COR-L47 (cell line): ENCODE data around the gene CAGE1.

Experiments used
- DNase-seq: peaks from one replicate; lab custom pipeline; 2025; lab: John Stamatoyannopoulos, UW

CAGE1 gene

DNA sequence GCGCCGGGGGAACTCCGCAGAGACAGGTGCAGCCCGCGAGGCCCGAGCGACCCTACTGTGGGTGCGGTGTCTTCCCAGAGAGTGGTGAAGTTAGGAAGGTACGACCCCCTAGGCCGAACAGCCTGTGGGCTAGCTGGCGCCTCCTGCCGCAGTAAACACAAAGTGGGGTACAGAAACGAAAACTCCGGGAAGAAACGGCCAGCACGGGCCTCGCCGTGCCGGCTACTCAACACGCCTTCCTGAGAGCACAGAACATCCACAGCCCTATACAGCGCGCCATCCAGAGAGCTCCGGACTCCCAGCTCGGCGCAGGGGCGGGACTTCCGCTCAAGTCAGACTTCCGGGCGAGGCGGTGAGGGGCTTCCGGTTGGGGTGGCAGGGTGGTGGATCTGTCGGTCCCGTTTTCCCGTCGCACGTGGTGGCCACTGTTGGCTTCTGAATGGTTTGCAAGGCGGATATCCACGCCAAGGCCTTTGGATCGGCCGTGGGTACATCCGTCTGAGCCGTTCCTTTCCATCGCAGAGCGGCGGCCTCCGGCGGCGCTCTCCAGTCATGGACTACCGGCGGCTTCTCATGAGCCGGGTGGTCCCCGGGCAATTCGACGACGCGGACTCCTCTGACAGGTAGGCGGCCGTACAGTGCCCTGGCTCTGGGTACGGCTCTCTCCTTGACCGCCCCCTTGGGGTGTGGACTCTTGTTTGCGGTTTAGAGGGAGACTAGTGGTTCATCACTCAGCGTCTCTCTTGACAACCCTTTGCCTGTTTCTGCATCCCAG is at the start of gene CAGE1, which contains the start of gene RIOK1:
Gene CAGE1 (minus strand): TSS at position 292 of the 775 bp plus-strand sequence. CDS start 2,569 bp downstream, outside the sequence.
Gene RIOK1 (plus strand): TSS at position 358 of the 775 bp plus-strand sequence. CDS start 195 bp downstream, at position 553.
- peak; percentile 94 for DNase-seq

DNA sequence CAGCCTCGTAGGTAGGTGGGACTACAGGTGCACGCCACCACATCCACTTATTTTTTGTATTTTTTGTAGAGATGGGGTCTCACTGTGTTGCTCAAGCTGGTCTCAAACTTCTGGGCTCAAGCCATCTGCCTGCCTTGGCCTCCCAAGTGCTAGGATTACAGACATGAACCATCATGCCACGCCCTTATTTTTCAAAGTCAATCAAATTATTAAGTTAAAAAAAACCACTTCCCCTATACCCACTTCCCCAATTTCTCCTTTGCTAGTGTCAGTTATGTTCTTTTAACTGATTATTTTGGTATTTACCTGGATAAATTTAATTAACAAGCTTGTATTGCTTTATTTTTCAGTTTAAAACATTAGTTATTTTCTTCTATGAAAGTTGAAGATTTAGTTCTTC is 49.7 kb upstream of the CAGE1 start:
- DNase-seq = no peak

DNA sequence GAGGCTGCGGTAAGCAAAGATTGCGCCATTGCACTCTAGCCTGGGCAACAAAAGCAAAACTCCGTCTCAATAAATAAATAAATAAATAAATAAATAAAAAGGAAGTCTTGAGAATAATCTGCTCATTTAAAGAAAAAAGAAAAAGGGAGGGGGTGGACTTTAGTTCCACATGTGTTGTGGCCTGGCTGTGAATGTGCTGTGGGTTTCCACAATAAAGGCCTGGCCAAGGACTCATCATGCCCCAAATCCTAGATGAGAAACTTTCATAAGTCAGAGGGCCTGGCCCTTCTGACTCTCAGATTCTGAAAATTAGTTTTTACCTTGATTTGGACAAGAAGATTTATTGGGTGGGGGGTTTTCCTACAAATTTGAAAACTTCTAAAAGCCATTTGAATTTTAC is 48.5 kb upstream of the CAGE1 start:
- DNase-seq = no peak

DNA sequence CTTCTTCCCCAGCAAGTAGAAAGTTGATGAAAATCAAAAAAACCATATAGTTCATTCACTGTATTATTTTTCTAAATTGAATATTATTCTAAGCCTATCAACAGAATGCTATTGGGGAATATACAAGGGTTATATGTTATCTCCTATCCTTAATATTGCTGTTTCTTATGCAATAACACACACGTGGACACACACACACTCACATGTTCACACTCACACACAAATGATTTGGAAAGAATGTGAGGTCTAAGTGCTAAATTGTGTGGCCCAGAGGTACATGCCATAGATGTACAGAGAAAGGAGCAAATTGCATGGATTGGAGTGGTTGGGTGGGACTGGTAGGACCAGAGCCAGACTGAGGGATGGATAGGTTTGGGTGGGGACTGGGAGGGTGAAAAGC is 45.1 kb upstream of the CAGE1 start:
- DNase-seq = no peak

DNA sequence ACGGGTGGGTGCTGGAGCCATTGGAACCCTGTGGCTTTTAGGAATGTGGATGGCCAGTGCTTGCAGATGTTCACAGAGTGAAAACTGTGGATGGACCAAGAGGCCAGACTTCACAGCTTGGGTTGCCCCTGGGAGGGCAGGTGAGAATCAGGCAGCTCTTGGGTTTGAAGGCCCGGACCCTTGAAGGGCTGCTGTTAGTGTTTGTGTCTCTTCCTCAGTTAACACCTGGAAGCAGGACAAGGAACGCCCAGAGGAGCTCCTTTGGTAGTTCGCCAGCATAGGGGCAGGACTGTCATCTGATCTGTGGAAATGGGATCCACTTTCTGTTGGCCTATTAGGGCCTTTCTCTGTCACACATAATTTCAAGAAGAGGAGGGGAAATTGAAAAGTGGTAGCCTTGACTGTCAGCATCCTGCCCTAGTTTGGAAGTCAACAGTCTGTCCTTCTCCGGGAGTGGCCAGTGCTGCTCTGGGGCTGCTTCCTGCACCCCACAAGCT is 43.6 kb upstream of the CAGE1 start:
- peak; percentile 15 for DNase-seq

DNA sequence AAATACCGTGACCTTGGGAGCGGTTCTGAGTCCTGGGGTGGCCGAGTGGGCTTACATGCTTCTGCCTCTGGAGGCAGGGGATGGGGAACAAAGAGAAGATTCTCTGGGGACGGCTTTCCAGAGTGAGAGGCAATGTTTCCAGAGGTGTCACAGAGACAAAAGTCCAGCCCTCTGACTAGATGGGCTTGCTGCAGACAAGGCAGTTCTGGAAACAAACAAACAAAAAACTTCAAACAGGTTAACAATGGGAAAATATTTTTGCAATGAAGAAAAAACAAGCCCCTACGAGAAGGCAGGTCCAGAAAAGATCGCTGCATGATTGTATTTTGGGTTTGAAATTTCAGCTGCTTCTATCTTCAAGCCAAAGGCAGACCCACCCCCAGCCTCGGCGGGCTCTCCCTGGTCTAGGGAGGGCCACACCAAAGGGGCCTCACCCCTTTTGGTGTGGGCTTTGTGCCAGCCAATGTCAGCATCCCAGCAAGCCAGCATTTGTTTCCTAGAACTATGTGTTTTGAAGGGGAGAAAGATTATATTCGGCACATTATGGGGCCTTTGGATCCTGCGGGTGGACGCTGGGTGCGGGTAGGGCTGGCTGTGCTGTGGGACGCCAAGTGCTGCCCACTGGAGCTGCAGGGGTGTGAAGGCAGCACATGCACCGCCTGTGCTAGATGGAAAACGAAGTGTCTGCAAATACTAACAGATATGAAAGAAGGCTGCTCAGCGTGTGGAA is 43.0 kb upstream of the CAGE1 start:
- no peak for DNase-seq

DNA sequence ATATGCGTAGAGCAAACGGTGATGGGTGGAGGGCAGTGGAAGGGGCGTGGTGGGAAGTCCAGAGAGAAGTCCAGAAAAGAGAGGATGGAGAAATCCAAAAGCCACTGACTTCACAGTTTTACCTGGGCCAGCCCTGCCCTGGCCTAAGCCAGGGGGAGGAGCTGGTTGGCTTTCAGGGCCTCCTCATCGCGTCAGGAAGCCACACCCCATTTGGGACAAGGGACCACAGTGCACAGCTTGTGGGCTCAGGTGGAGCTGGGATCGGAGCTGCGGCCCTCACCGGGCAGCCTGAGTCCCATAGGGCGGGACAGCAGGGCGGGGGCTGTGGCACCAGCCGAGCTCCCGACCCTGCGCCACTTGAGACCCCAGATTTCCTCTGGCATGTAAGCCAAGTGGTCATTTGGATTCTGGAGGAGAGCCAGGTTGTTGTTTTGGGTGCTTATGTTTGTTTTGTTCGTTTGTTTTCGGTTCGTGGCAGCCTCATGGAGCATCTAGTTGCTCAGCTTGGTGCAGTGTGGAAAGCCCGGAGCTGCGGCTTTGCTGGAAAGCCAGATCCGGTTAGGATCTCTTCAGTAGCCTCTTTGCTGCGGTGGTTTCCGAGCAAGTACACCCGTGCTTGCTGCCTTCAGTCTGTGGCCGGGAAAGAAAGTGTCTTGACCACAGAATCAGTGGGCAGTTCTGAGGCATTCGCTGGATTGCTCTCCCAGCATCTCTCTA is 42.3 kb upstream of the CAGE1 start:
- DNase-seq = no peak

DNA sequence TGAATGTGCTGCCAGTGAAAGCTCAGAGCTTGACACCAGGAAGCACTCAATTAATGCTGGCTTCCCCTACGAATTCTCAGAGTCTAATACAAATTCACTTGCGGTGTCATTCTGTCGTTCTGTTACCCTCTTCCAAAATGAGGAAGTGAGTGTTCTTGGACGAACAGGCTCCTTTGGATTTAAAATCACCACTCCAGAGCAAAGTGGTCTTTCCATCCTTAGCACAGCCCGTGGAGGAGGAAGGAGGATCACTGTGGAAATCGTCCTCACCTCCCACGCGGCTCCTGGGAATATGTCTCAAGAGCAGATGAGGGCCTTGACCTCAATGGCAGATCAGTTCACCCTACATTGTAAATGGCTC is 41.8 kb upstream of the CAGE1 start:
- no peak for DNase-seq

DNA sequence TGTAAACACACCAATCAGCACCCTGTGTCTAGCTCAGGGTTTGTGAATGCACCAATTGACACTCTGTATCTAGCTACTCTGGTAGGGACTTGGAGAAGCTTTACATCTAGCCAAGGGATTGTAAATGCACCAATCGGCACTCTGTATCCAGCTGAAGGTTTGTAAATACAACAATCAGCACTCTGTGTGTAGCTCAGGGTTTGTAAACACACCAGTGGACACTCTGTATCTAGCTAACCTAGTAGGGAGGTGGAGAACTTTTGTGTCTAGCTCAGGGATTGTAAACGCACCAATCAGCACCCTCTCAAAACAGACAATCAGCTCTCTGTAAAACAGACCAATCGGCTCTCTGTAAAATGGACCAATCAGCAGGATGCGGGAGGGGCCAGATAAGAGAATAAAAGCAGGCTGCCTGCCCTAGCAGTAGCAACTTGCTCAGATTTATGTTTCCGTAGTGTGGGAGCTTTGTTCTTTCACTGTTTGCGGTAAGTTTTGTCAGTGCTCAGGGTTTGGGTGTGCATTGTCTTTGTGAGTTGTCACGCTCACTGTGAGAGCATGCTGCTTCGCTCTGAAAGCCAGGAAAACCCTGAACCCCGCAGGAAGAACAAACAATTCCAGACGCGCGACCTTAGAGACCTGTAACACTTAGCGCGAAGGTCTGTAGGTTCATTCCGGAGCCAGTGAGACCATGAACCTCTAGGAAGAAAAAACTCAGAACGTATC is 37.1 kb upstream of the CAGE1 start:
- DNase-seq = no peak

DNA sequence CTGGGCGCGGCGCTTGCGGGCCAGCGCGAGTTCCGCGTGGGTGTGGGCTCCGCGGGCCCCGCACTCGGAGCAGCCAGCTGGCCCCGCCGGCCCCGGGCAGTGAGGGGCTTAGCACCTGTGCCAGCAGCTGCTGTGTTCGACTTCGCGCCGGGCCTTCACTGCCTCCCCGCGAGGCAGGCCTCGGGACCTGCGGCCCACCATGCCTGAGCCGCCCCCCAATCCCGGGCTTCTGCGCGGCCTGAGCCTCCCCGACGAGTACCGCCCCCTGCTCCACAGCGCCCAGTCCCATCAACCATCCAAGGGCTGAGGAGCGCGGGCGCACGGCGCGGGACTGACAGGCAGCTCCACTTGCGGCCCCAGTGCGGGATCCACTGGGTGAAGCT is 36.3 kb upstream of the CAGE1 start:
- no peak for DNase-seq

DNA sequence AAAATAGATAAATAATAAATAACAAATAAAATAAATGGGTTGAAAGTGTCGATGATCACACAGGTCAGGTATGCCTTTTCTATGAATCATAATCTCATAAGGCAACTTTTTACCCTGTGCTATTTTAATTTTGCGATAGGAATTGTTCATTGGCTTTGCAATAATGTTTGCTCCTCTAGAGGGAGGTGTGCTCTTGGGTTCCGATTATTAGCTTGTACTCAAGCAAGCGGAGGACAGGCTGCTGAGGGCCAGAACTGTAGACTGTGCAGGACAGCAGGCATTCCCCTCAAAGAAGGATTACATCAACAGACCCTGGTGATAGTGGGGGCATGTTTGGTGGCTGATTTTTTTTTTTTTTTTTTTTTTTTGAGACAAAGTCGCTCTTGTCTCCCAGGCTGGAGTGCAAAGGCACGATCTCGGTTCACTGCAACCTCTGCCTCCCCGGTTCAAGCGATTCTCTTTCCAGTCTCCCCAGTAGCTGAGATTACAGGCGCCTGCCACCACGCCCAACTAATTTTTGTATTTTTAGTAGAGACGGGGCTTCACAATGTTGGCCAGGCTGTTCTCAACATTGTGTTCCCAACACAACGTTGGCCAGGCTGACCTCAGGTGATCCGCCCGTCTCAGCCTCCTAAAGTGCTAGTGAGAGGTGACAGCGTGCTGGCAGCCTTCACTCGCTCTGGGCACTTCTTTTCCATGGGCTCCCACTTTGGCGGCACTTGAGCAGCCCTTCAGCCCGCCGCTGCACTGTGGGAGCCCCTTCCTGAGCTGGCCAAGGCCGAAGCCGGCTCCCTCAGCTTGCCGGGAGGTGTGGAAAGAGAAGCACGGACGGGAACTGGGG is 35.6 kb upstream of the CAGE1 start:
- DNase-seq = peak; percentile 56

DNA sequence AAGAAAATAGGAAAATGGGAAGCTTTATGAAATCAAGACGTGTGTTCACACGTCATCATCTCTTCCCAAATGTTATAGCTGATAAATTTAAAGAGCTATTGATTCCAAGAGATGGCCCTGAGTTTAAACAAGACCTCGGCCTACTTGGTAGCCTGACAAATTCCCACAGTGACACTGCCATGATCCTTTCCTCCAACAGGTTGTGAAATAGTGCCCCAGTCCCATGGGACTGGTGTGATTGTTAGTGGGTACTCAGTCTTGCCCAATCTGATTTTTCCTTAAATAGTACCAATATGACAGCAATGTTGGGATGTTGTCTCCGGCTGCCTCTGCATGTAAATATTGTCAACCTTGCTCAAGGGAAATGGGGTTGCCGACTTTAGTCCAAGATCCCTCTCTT is 34.5 kb upstream of the CAGE1 start:
- DNase-seq = no peak

DNA sequence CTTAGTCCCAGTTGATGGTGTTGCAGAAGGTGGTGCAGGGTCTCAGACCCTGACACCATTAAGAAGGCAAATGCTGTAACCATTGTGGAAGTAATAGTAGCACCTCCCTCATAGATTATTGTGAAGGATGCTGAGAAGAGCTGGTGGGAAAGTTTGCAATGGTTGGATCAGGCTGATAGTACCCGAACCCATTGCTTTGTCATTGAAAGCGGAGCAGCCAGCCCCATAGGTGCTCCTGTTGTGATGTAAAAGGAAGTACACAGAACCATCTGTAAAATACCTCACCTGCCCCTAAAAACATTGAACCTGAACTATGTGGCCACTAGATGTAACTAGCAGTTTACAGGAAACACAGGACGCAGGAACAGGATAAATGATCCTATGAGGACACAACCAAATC is 31.5 kb upstream of the CAGE1 start:
- DNase-seq = no peak

DNA sequence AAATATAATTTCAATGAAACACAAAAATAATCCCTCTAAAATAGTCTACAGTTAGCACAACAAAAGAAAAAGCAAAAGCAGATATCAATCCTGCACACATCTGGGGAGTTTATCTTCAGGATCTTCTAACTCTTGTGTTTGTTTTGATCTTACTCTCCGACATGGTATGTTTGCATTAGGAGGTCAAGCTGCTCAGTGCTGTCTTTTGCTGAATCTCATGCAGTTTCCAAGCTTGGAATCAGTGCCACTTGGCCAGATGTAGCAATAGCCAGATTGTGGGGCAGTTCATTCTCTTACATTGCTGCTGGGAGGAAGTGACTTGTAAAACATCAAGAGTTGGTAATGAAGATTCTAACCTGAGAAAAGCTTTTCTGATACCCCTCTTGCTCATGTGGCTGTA is 29.5 kb upstream of the CAGE1 start:
- no peak for DNase-seq

DNA sequence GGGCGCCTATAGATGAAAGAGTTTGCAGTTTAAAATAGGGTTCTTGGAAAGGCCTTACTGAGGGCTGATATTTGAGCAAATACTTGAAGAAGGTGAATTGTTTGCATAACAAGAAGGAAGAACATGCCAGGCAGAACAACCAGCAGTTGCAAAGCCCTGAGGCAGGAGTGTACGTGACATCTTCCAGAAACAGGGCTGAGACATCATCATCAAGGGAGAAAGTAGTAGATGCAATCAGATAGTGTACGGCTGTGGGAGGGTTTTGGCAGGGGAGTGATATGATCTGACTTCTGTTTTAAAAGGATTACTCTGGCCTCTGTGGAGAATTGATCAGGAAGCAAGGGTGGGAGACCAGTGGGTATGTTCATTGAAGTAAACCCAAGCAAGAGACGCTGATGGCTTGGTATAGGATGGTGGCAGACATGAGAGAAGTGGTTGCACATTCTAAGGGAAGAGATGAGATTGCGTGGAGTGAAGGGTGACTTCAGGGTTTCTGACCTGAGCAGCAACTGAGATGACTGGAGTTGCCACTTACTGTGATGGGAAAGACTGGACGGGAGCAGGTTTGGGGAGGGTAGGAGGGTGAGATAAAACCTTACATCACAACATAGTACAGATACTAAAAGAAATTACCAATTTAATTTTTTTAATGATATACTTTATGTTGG is 28.8 kb upstream of the CAGE1 start:
- no peak for DNase-seq

DNA sequence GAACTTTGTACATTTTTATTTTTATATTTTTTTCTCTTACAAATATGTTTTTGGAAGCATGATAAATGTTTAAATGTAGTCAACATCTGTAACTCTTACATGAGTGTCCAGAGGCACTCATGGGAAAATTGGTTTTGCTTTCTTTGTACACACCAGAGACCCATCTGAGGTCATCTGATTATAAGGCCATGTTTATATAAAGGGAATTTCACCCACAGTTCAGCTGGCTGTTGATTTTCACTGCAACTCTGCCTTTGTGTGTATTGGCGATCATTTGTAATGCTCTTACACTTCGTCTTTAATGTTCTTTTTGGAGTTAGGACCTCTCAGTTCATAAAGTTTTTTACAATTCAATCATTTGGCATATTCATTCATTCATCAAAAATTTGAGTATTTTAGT is 28.1 kb upstream of the CAGE1 start:
- DNase-seq = no peak

DNA sequence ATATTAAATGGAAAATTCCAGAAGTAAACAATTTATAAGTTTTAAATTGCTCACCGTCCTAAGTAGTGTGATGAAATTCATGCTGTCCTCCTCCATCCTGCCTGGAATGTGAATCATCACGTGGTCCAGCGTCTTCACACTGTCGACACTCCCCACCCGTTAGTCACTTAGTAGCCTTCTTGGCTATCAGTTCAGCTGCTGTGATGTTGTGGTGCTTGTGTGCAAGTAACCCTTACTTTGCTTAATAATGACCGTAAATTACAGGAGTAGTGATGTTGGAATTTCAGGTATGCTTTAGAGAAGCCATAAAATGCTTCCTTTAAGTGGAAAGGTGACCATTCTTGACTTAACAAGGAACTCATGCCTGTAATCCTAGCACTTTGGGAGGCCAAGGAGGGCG is 25.3 kb upstream of the CAGE1 start:
- no peak for DNase-seq

DNA sequence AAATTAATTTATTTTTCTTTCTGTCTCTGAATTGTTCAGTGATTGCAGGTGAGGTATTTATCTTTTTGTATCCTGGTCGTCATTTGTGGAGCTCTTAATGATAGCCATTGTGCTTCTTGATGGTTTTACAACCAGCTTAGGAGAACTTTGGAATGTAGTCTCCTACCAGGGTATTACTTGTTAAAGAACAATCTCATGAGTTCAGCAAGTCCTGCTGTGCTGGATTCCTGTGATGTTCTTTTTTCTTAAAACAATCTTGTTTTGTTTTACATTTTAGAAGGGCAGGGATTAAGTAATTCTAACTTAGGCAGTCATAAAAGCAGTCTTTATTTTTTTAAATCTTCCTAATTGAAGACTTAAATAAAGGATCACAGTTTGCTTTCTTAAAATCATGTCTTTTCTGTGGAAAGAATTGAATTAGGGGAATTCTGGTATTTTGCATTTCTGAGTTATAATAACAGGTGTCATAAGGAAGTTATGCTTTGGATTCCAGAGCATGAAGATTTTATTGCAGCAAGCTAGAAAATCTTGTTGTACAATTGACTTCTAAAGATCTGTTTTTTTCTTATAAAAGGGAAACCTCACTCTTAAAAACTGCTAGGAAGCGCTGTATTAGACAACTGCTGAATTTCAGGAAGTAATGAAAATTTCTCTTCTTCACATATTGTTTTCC is 23.7 kb upstream of the CAGE1 start:
- DNase-seq = no peak

DNA sequence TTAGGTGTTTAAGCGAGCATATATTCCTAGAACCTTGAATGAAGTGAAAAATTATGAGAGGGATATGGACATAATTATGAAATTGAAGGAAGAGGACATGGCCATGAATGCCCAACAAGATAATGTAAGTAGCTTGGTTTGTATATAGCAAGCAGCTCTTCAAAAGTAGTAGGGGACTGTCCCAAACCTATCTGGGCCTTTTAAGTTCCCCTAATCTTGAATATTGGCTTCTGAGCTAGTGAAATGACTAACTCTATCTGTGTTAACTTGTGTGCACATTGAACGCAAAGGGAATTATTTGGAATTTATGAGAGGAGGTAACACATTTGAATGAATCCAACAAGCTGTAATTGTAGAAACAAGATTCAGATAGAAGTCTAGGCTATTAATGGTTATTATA is 21.8 kb upstream of the CAGE1 start:
- no peak for DNase-seq

DNA sequence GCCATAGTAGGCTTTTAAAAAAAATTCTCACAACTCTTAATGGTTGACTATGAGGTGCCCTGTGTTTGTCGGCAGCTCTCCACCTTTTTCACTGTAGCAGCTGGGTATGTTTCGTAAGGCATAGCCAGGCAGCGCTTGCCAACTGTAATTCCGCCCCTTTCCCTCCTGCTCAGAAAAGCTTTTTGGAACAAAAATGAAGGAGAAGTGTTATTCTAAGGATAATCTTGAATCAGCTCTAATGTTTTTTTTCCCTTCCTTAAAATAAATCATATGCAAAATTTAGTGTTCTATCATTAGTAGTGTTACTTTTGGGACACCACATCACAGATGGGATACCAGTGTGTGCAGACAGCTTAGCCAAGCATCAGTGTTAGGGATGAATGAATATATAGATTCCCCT is 21.3 kb upstream of the CAGE1 start:
- no peak for DNase-seq
